SK-N-SH (cell line): Measurements from ENCODE around the gene ACAP2. TPM values are rescaled to one million over a fixed set of nuclear protein-coding genes. Genes with fewer than 3 reads are reported as not detected.

Experiments
- CTCF ChIA-PET: fragments of 300-600, 350-600 bp; formaldehyde crosslinking; extraction: SDS; loops from one replicate; lab custom pipeline; 2021; lab: Yijun Ruan, JAX
- POLR2A ChIA-PET: fragments of 350-600 bp; sonication (Branson Sonifier 250); formaldehyde crosslinking; extraction: SDS; loops from one replicate; lab custom pipeline; 2020; ENCODE audit warnings: antibody characterized with exemption, inconsistent platforms; lab: Yijun Ruan, JAX
- DNase-seq: peaks from one replicate; pipeline ENCODE4 v3.0.0; 2012
- H2AFZ ChIP-seq: fragments of 200-600 bp; sonication (generic); 2 replicates; pipeline ENCODE4 v1.8.1; 2016; ENCODE audit warnings: antibody characterized with exemption, mild to moderate bottlenecking, low read depth
- H3F3A ChIP-seq: fragments of 200-600 bp; sonication (generic); replicated peaks from 2 replicates; pipeline ENCODE3; 2016; ENCODE audit warnings: antibody characterized with exemption, mild to moderate bottlenecking; ENCODE audit not compliant: insufficient read depth
- H3K27ac ChIP-seq, 2 experiments: fragments of 200-500 bp in 1 of 2; fragments of 200-600 bp in 1 of 2; sonication (Bioruptor generic) in 1 of 2; sonication (generic), shearing (Covaris generic) in 1 of 2; 2 replicates each; pipeline versions ENCODE4 v1.5.1 to v1.6.1; 2014 to 2016; ENCODE audit warnings: low read depth in 2 of 2, inconsistent platforms in 1 of 2, low read length in 1 of 2, mild to moderate bottlenecking in 1 of 2, mixed read lengths in 1 of 2
- H3K27me3 ChIP-seq: fragments of 200-600 bp; sonication (generic), shearing (Covaris generic); 2 replicates; pipeline ENCODE4 v1.6.1; 2016; ENCODE audit warnings: mixed run types; ENCODE audit not compliant: insufficient read depth
- H3K36me3 ChIP-seq, 2 experiments: fragments of 200-500 bp in 1 of 2; fragments of 200-600 bp in 1 of 2; sonication (Bioruptor generic) in 1 of 2; sonication (generic) in 1 of 2; replicated peaks in 1 of 2; 2 replicates each; pipeline versions ENCODE3 to v1.5.1; 2014 to 2016; ENCODE audit warnings: low read length in 1 of 2, mild to moderate bottlenecking in 1 of 2; ENCODE audit not compliant: insufficient read depth in 2 of 2, control insufficient read depth in 1 of 2
- H3K4me1 ChIP-seq, 2 experiments: fragments of 200-500 bp in 1 of 2; fragments of 200-600 bp in 1 of 2; sonication (Bioruptor generic) in 1 of 2; sonication (generic), shearing (Covaris generic) in 1 of 2; 2 replicates each; pipeline versions ENCODE4 v1.5.1 to v1.6.1; 2014 to 2016; ENCODE audit warnings: low read depth in 1 of 2, low read length in 1 of 2, mixed run types in 1 of 2; ENCODE audit not compliant: insufficient read depth in 2 of 2, control insufficient read depth in 1 of 2
- H3K4me2 ChIP-seq: fragments of 200-600 bp; sonication (generic), shearing (Covaris generic); 2 replicates; pipeline ENCODE4 v1.6.1; 2017; ENCODE audit warnings: mixed run types
- H3K4me3 ChIP-seq, 2 experiments: fragments of 200-500 bp in 1 of 2; fragments of 200-600 bp in 1 of 2; sonication (Bioruptor generic) in 1 of 2; sonication (generic), shearing (Covaris generic) in 1 of 2; 2 replicates each; pipeline versions ENCODE4 v1.5.1 to v1.8.1; 2014 to 2016; ENCODE audit warnings: low read depth in 2 of 2, inconsistent platforms in 1 of 2, low read length in 1 of 2, mild to moderate bottlenecking in 1 of 2, mixed read lengths in 1 of 2, moderate library complexity in 1 of 2
- H3K79me2 ChIP-seq: fragments of 200-600 bp; sonication (generic); 2 replicates; pipeline ENCODE4 v1.8.1; 2017; ENCODE audit warnings: mild to moderate bottlenecking; ENCODE audit not compliant: insufficient read depth
- H3K9ac ChIP-seq: fragments of 200-600 bp; sonication (generic); 2 replicates; pipeline ENCODE4 v1.6.1; 2017; ENCODE audit warnings: mixed run types
- H3K9me2 ChIP-seq: fragments of 200-600 bp; sonication (generic); 2 replicates; pipeline ENCODE4 v1.6.1; 2017; ENCODE audit warnings: mixed run types
- H3K9me3 ChIP-seq: fragments of 200-600 bp; sonication (generic); 2 replicates; pipeline ENCODE4 v1.6.1; 2017; ENCODE audit warnings: mixed run types, mild to moderate bottlenecking, moderate library complexity
- H4K20me1 ChIP-seq: fragments of 200-600 bp; sonication (generic); 2 replicates; pipeline ENCODE4 v1.6.1; 2017; ENCODE audit warnings: mild to moderate bottlenecking, mixed run types; ENCODE audit not compliant: insufficient read depth
- CHD2 ChIP-seq: fragments of 150-350 bp; IDR thresholded peaks from 2 replicates; pipeline ENCODE4 v1.6.1; 2018; ENCODE audit warnings: low read length; ENCODE audit not compliant: partially characterized antibody
- ELF1 ChIP-seq: IDR thresholded peaks from 2 replicates; pipeline ENCODE4 v1.4.0; 2012
- EP300 ChIP-seq, 2 experiments: IDR thresholded peaks; 2 replicates each; pipeline versions ENCODE4 v1.4.0 to v1.6.1; 2012; ENCODE audit warnings: borderline replicate concordance in 1 of 2, low read depth in 1 of 2, low read length in 1 of 2
- FOSL2 ChIP-seq: IDR thresholded peaks from 2 replicates; pipeline ENCODE4 v1.4.0; 2012; ENCODE audit warnings: low read depth, mild to moderate bottlenecking, moderate library complexity, borderline replicate concordance
- FOXM1 ChIP-seq: IDR thresholded peaks from 2 replicates; pipeline ENCODE4 v1.4.0; 2012; ENCODE audit warnings: low read depth, mild to moderate bottlenecking
- GABPA ChIP-seq: IDR thresholded peaks from 2 replicates; pipeline ENCODE4 v1.4.0; 2012; ENCODE audit warnings: low read depth, mild to moderate bottlenecking
- GATA2 ChIP-seq: sonication (generic); formaldehyde crosslinking; IDR thresholded peaks from 2 replicates; pipeline ENCODE4 v1.5.0; 2020; ENCODE audit warnings: mild to moderate bottlenecking, missing genetic modification reagents
- JUND ChIP-seq: IDR thresholded peaks from 2 replicates; pipeline ENCODE4 v1.4.0; 2012
- MEF2A ChIP-seq: IDR thresholded peaks from 2 replicates; pipeline ENCODE4 v1.4.0; 2012; ENCODE audit warnings: low read depth, borderline replicate concordance
- NFIC ChIP-seq: IDR thresholded peaks from 2 replicates; pipeline ENCODE4 v1.4.0; 2012; ENCODE audit warnings: borderline replicate concordance
- NRF1 ChIP-seq: IDR thresholded peaks from 2 replicates; pipeline ENCODE4 v1.6.1; 2012; ENCODE audit warnings: low read depth, mild to moderate bottlenecking, low read length
- POLR2AphosphoS5 ChIP-seq: IDR thresholded peaks from 2 replicates; pipeline ENCODE4 v1.6.1; 2012; ENCODE audit warnings: low read depth, low read length
- RCOR1 ChIP-seq: fragments of 150-350 bp; IDR thresholded peaks from 2 replicates; pipeline ENCODE4 v1.6.1; 2017; ENCODE audit warnings: antibody characterized with exemption, low read length
- RXRA ChIP-seq: IDR thresholded peaks from 2 replicates; pipeline ENCODE4 v1.4.0; 2012; ENCODE audit warnings: low read depth, mild to moderate bottlenecking, borderline replicate concordance
- TAF1 ChIP-seq: IDR thresholded peaks from 2 replicates; pipeline ENCODE4 v1.6.1; 2012; ENCODE audit warnings: low read depth, mild to moderate bottlenecking, low read length, moderate library complexity, borderline replicate concordance
- TCF12 ChIP-seq: IDR thresholded peaks from 2 replicates; pipeline ENCODE4 v1.4.0; 2012
- TEAD4 ChIP-seq: IDR thresholded peaks from 2 replicates; pipeline ENCODE4 v1.4.0; 2012; ENCODE audit warnings: mild to moderate bottlenecking, borderline replicate concordance; ENCODE audit not compliant: insufficient read depth
- YY1 ChIP-seq: IDR thresholded peaks from 2 replicates; pipeline ENCODE4 v1.4.0; 2012; ENCODE audit warnings: low read depth, mild to moderate bottlenecking
- WGBS: methylation state at CpG from one replicate; pipeline ENCODE4 v1.1.6; 2017; ENCODE audit warnings: low lambda C conversion rate; 5-methylcytosine and 5-hydroxymethylcytosine counted together
- polyA plus RNA-seq, 3 experiments: library from polyadenylated mRNA; depleted of rRNA; stranded (reverse); fragments of >200 nt; gene quantifications; 2 replicates each; pipeline ENCODE4 v1.2.3, GENCODE V29; 2012
- TF ChIP-seq, protein P1 (sequence below): IDR thresholded peaks from 2 replicates; pipeline ENCODE4 v1.4.0; 2012; ENCODE audit warnings: low read depth
- TF ChIP-seq, protein P2 (sequence below): fragments of 150-350 bp; IDR thresholded peaks from 2 replicates; pipeline ENCODE4 v1.6.1; 2017; ENCODE audit warnings: antibody characterized with exemption, low read length, low read depth, borderline replicate concordance
- TF ChIP-seq, protein P3 (sequence below): IDR thresholded peaks from 2 replicates; pipeline ENCODE4; 2012
- TF ChIP-seq, protein P4 (sequence below): IDR thresholded peaks from 2 replicates; pipeline ENCODE4 v1.6.1; 2012; ENCODE audit warnings: mild to moderate bottlenecking, low read depth, low read length, moderate library complexity
- TF ChIP-seq, protein P5 (sequence below): fragments of 200-600 bp; sonication (generic); IDR thresholded peaks from 2 replicates; pipeline ENCODE4 v1.6.1; 2017; ENCODE audit warnings: antibody characterized with exemption, mild to moderate bottlenecking, moderate library complexity

Gene ACAP2
- polyA plus RNA-seq, 1 of the 3 experiments (the other 2 are of a cell fraction) = 6.8 TPM

DNA sequence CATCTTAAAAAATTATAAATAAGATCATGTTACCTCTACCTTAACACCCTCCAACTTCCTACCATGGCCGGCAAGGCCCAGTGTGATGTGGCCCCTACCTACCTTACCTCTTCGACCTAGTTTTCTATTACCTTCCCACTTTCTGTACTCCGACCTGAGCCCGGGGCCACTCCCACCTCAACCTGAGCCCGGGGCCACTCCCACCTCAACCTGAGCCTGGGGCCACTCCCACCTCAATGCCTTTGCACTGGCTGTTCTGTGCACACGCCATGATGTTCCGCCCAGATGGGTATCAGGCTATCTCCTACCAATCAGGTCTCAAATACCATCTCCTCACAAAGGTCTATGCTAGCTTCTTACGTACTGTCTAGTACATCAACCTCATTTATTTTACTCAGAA lies 105.1 kb downstream of the ACAP2 start:
- H3K36me3 ChIP-seq = peaks cover 2 to 28% of the 10 kb centered on the region in 2 experiments
- H4K20me1 ChIP-seq = no peaks in the 10 kb centered on the region
- H3K79me2 ChIP-seq = no peaks in the 10 kb centered on the region
- H2AFZ ChIP-seq = no peak overlapping the region
- ChIA-PET POLR2A (no interaction called here), CTCF (no interaction called here)
- H3K27me3 ChIP-seq = no peaks in the 10 kb centered on the region
- no peaks in the 10 kb centered on the region for H3K4me1 ChIP-seq
- H3F3A ChIP-seq = no peaks in the 10 kb centered on the region
- DNase-seq = no peak
- H3K9ac ChIP-seq = no peak overlapping the region
- WGBS = 93% methylated on average over 8 of the region's 8 CpGs
- H3K9me3 ChIP-seq = no peaks in the 10 kb centered on the region
- H3K4me3 ChIP-seq = no peak overlapping the region
- H3K4me2 ChIP-seq = no peak overlapping the region
- TF ChIP-seq ELF1 = no peak
- TF ChIP-seq YY1 = no peak
- TF ChIP-seq, protein P1, sequence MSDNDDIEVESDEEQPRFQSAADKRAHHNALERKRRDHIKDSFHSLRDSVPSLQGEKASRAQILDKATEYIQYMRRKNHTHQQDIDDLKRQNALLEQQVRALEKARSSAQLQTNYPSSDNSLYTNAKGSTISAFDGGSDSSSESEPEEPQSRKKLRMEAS = no peak
- no peak for TF ChIP-seq TEAD4
- no peak for TF ChIP-seq TAF1
- TF ChIP-seq FOSL2 = no peak
- TF ChIP-seq, protein P2, sequence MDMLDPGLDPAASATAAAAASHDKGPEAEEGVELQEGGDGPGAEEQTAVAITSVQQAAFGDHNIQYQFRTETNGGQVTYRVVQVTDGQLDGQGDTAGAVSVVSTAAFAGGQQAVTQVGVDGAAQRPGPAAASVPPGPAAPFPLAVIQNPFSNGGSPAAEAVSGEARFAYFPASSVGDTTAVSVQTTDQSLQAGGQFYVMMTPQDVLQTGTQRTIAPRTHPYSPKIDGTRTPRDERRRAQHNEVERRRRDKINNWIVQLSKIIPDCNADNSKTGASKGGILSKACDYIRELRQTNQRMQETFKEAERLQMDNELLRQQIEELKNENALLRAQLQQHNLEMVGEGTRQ = no peak
- no peak for TF ChIP-seq NRF1
- TF ChIP-seq TCF12 = no peak
- TF ChIP-seq FOXM1 = no peak
- TF ChIP-seq JUND = no peak
- no peak for TF ChIP-seq CHD2
- TF ChIP-seq RXRA = no peak
- TF ChIP-seq RCOR1 = no peak
- TF ChIP-seq NFIC = no peak
- no peak for TF ChIP-seq EP300 (IDR thresholded peaks at IDR 0.05; ENCODE audit: borderline replicate concordance in 1 of 2, low read depth in 1 of 2, low read length in 1 of 2)
- TF ChIP-seq, all 33 proteins: peak for 0
- Histone ChIP-seq H3K27ac (no peak overlapping the region), H3K9me2 (no peaks in the 10 kb centered on the region)

DNA sequence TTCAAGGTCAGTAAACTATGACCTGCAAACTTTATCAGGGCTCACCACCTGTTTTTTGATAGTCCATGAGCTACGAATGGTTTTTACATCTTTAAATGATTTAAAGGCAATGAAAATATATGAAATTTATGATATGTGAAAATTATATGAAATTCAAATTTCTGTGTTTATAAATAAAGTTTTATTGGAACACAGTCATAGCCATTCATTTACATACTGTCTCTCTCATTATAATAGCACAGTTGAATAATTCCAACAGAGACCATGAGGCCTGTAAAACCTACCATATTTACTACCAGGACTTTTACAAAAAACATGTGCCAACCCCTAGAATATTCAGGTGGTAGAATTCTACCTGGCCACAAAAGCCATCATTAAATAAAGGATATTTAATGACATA lies 107.9 kb downstream of the ACAP2 start:
- ChIA-PET CTCF (no interaction called here), POLR2A (no interaction called here)
- Histone ChIP-seq H4K20me1 (no peaks in the 10 kb centered on the region), H3K27me3 (no peaks in the 10 kb centered on the region), H2AFZ (no peak overlapping the region), H3K9me3 (no peaks in the 10 kb centered on the region), H3K4me2 (no peak overlapping the region), H3K9me2 (no peaks in the 10 kb centered on the region), H3K27ac (no peak overlapping the region), H3K79me2 (no peaks in the 10 kb centered on the region; the same call in 1 of the 2 replicates), H3F3A (no peaks in the 10 kb centered on the region), H3K4me3 (no peak overlapping the region), H3K4me1 (no peaks in the 10 kb centered on the region), H3K36me3 (peaks cover 7 to 31% of the 10 kb centered on the region in 2 experiments), H3K9ac (no peak overlapping the region)
- DNase-seq = no peak
- 98% methylated on average over 1 of the region's 1 CpG for WGBS
- TF ChIP-seq YY1 (no peak), MEF2A (no peak), GATA2 (CRISPR knock-in tag) (no peak), NFIC (no peak), POLR2AphosphoS5 (no peak), GABPA (no peak)
- TF ChIP-seq, protein P3, sequence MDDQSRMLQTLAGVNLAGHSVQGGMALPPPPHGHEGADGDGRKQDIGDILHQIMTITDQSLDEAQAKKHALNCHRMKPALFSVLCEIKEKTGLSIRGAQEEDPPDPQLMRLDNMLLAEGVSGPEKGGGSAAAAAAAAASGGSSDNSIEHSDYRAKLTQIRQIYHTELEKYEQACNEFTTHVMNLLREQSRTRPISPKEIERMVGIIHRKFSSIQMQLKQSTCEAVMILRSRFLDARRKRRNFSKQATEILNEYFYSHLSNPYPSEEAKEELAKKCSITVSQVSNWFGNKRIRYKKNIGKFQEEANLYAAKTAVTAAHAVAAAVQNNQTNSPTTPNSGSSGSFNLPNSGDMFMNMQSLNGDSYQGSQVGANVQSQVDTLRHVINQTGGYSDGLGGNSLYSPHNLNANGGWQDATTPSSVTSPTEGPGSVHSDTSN = no peak
- TF ChIP-seq, protein P4, sequence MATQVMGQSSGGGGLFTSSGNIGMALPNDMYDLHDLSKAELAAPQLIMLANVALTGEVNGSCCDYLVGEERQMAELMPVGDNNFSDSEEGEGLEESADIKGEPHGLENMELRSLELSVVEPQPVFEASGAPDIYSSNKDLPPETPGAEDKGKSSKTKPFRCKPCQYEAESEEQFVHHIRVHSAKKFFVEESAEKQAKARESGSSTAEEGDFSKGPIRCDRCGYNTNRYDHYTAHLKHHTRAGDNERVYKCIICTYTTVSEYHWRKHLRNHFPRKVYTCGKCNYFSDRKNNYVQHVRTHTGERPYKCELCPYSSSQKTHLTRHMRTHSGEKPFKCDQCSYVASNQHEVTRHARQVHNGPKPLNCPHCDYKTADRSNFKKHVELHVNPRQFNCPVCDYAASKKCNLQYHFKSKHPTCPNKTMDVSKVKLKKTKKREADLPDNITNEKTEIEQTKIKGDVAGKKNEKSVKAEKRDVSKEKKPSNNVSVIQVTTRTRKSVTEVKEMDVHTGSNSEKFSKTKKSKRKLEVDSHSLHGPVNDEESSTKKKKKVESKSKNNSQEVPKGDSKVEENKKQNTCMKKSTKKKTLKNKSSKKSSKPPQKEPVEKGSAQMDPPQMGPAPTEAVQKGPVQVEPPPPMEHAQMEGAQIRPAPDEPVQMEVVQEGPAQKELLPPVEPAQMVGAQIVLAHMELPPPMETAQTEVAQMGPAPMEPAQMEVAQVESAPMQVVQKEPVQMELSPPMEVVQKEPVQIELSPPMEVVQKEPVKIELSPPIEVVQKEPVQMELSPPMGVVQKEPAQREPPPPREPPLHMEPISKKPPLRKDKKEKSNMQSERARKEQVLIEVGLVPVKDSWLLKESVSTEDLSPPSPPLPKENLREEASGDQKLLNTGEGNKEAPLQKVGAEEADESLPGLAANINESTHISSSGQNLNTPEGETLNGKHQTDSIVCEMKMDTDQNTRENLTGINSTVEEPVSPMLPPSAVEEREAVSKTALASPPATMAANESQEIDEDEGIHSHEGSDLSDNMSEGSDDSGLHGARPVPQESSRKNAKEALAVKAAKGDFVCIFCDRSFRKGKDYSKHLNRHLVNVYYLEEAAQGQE = no peak
- TF ChIP-seq, protein P1 = no peak
- TF ChIP-seq, protein P5, sequence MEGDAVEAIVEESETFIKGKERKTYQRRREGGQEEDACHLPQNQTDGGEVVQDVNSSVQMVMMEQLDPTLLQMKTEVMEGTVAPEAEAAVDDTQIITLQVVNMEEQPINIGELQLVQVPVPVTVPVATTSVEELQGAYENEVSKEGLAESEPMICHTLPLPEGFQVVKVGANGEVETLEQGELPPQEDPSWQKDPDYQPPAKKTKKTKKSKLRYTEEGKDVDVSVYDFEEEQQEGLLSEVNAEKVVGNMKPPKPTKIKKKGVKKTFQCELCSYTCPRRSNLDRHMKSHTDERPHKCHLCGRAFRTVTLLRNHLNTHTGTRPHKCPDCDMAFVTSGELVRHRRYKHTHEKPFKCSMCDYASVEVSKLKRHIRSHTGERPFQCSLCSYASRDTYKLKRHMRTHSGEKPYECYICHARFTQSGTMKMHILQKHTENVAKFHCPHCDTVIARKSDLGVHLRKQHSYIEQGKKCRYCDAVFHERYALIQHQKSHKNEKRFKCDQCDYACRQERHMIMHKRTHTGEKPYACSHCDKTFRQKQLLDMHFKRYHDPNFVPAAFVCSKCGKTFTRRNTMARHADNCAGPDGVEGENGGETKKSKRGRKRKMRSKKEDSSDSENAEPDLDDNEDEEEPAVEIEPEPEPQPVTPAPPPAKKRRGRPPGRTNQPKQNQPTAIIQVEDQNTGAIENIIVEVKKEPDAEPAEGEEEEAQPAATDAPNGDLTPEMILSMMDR = no peak
